Left lung (tissue), 10 donors: ENCODE results near the gene MUC3A. TPM values are rescaled to one million over a fixed set of nuclear protein-coding genes. Genes with fewer than 3 reads are reported as not detected.

Experiments
- ATAC-seq: fragments of 200-7000 bp; cut with Tn5 transposase; one replicate; pipeline ENCODE4 v1.9.1; 2020; ENCODE audit warnings: moderate library complexity
- DNase-seq, 4 donors: peaks; one replicate each; pipeline ENCODE4 v3.0.0-alpha.2; 2013 to 2020
- H3K27ac ChIP-seq, 2 donors: fragments of 200-600 bp; sonication (generic) in 1 of 2; one replicate each; pipeline versions ENCODE4 v1.5.0 to v1.8.0; 2020 to 2021
- H3K27me3 ChIP-seq, 2 donors: fragments of 200-600 bp; sonication (generic) in 1 of 2; one replicate each; pipeline versions ENCODE4 v1.5.0 to v1.8.0; 2020 to 2021
- H3K36me3 ChIP-seq, 2 donors: fragments of 200-600 bp; sonication (generic) in 1 of 2; one replicate each; pipeline versions ENCODE4 v1.5.0 to v1.8.0; 2020 to 2021
- H3K4me1 ChIP-seq, 2 donors: fragments of 200-600 bp; one replicate each; pipeline ENCODE4 v1.8.0; 2021
- H3K4me3 ChIP-seq, 2 donors: fragments of 200-600 bp; sonication (generic) in 1 of 2; one replicate each; pipeline versions ENCODE4 v1.5.0 to v1.8.0; 2020 to 2021; ENCODE audit warnings: mild to moderate bottlenecking in 1 of 2
- H3K9me3 ChIP-seq, 2 donors: fragments of 200-600 bp; sonication (generic) in 1 of 2; one replicate each; pipeline versions ENCODE4 v1.5.0 to v1.8.0; 2020 to 2021
- intact Hi-C, 2 donors: fragments of 100-400 bp; cut with DNase I; formaldehyde crosslinking; loops; one replicate each; pipeline versions ENCODE4 v1.11.2 to v1.14.2; 2022
- polyA plus RNA-seq, 6 donors: library from polyadenylated mRNA; unstranded; fragments of 120-200 nt; gene quantifications; one replicate each; pipeline ENCODE4 v1.2.1, GENCODE V29; 2013; ENCODE audit not compliant: insufficient read length in 6 of 6
- total RNA-seq, 2 donors: library from RNA; stranded (reverse); fragmentation: NEBNext Ultra II Directional; extraction: Animal tissue kit (Norgen Biotek cat#: 25700); gene quantifications; one replicate each; pipeline ENCODE4 v1.2.1, GENCODE V29; 2021
- TF ChIP-seq, protein P1 (sequence below), 2 donors: fragments of 200-600 bp; sonication (generic) in 1 of 2; IDR thresholded peaks; one replicate each; pipeline versions ENCODE4 v1.5.0 to v1.8.0; 2021; ENCODE audit warnings: antibody characterized with exemption in 2 of 2
- donor health status: DM: no; HTN: yes; CAD: no.
- donor health status: DM: no; HTN: no; CAD: no.

The MUC3A gene
- total and polyA plus RNA-seq, 8 donors = 0.37 to 3.6 (median 0.61) TPM

DNA sequence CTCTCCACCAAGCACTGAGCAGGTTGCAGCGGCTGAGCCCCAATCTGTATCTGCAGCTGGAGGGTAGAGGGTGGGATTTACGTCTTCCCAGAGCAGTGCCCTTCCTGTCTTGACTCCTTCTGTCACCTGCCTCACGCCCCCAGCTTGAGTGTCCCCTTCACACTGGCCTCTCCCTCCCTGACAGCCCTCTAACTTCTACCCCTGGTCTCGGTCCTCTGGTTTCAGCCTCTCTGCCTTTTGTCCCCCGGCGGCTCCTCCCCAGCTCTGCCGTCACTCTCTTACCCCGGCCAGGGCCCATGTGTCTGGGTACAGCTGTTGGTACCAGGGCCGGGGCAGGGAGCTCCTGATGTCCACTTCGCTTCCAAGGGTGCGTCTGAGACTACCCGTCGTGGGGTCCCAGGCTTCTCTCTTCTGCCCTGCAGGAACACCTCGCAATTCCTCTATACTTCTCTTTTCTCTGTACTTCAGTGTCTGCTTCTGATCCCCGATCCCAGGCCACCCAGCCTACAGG, 654 bp downstream of the MUC3A start:
- DNase-seq = no peak
- H3K4me1 ChIP-seq = no peaks in the 10 kb centered on the region
- no peak overlapping the region for H3K27ac ChIP-seq
- H3K27me3 ChIP-seq = peaks cover 5 to 57% of the 10 kb centered on the region in 2 donors
- intact Hi-C loops = no loop called here
- TF ChIP-seq, protein P1, sequence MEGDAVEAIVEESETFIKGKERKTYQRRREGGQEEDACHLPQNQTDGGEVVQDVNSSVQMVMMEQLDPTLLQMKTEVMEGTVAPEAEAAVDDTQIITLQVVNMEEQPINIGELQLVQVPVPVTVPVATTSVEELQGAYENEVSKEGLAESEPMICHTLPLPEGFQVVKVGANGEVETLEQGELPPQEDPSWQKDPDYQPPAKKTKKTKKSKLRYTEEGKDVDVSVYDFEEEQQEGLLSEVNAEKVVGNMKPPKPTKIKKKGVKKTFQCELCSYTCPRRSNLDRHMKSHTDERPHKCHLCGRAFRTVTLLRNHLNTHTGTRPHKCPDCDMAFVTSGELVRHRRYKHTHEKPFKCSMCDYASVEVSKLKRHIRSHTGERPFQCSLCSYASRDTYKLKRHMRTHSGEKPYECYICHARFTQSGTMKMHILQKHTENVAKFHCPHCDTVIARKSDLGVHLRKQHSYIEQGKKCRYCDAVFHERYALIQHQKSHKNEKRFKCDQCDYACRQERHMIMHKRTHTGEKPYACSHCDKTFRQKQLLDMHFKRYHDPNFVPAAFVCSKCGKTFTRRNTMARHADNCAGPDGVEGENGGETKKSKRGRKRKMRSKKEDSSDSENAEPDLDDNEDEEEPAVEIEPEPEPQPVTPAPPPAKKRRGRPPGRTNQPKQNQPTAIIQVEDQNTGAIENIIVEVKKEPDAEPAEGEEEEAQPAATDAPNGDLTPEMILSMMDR (IDR thresholded peaks at IDR 0.05) = no peak
- no peaks in the 10 kb centered on the region for H3K36me3 ChIP-seq
- no peaks in the 10 kb centered on the region for H3K9me3 ChIP-seq
- ATAC-seq = no peak
- no peak overlapping the region for H3K4me3 ChIP-seq

DNA sequence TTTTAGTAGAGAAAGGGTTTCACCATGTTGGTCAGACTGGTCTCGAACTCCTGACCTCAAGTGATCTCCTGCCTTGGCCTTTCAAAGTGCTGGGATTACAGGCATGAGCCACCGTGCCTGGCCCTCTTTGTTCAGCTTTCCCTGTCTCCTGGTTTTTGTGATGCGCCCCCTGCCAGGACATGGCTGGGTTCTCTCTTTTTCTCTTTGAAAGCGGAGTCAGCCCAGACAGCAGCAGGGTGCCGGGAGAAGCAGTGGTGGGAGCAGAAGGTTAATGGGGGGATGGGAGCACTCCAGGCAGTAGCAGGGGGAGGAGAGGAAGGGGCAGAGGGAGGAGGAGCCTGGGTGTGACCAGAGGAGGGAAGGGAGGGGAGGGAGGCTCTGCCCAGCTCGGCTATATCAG, 1.8 kb downstream of the MUC3A start:
- Histone ChIP-seq H3K27ac (no peak overlapping the region), H3K4me3 (no peak overlapping the region), H3K36me3 (no peaks in the 10 kb centered on the region), H3K27me3 (peaks cover 5 to 48% of the 10 kb centered on the region in 2 donors), H3K4me1 (no peaks in the 10 kb centered on the region), H3K9me3 (no peaks in the 10 kb centered on the region)
- TF ChIP-seq, protein P1 (IDR thresholded peaks at IDR 0.05) = no peak
- intact Hi-C loops = no loop called here
- no peak for DNase-seq
- no peak for ATAC-seq

DNA sequence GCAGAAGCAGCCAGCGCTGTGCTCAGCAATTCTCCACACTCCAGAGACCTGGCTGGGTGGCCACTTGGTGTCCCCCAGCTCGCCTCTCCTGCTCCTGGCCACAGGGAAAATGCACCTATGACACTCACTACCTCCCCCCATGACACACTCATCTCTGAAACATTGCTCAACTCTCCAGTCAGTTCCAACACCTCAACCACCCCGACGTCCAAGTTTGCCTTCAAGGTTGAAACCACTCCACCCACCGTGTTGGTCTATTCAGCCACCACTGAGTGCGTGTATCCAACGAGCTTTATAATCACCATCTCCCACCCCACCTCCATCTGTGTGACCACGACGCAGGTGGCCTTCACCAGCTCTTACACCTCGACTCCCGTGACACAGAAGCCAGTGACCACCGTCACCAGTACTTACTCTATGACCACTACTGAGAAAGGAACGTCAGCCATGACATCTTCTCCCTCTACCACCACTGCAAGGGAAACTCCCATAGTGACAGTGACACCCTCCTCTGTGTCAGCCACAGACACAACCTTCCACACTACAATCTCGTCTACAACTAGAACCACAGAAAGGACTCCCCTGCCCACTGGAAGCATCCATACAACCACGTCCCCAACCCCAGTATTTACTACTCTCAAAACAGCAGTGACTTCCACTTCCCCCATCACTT, 2.7 kb downstream of the MUC3A start:
- DNase-seq = no peak
- TF ChIP-seq, protein P1 (IDR thresholded peaks at IDR 0.05) = no peak
- intact Hi-C loops = no loop called here

DNA sequence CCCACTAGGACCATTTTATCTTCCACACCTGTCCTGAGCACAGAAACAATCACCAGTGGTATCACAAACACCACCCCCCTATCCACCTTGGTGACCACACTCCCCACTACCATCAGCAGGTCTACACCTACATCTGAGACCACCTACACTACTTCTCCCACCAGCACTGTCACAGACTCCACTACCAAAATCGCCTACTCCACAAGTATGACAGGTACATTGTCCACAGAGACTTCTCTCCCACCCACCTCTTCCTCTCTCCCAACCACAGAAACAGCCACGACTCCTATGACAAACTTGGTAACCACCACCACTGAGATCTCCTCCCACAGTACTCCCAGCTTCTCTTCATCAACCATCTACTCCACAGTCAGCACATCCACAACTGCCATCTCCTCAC, 3.3 kb downstream of the MUC3A start:
- no peaks in the 10 kb centered on the region for H3K36me3 ChIP-seq
- no peak overlapping the region for H3K4me3 ChIP-seq
- DNase-seq = no peak
- intact Hi-C loops = no loop called here
- no peak overlapping the region for H3K27ac ChIP-seq
- peaks cover 5 to 48% of the 10 kb centered on the region in 2 donors for H3K27me3 ChIP-seq
- no peak for ATAC-seq
- TF ChIP-seq, protein P1 (IDR thresholded peaks at IDR 0.05) = no peak
- H3K9me3 ChIP-seq = no peaks in the 10 kb centered on the region
- no peaks in the 10 kb centered on the region for H3K4me1 ChIP-seq

More for the DNA sequence above, 2.7 kb downstream of the MUC3A start:
- H3K36me3 ChIP-seq = no peaks in the 10 kb centered on the region
- no peak overlapping the region for H3K4me3 ChIP-seq
- no peaks in the 10 kb centered on the region for H3K4me1 ChIP-seq
- no peaks in the 10 kb centered on the region for H3K9me3 ChIP-seq
- ATAC-seq = no peak
- H3K27me3 ChIP-seq = peaks cover 5 to 48% of the 10 kb centered on the region in 2 donors
- no peak overlapping the region for H3K27ac ChIP-seq

DNA sequence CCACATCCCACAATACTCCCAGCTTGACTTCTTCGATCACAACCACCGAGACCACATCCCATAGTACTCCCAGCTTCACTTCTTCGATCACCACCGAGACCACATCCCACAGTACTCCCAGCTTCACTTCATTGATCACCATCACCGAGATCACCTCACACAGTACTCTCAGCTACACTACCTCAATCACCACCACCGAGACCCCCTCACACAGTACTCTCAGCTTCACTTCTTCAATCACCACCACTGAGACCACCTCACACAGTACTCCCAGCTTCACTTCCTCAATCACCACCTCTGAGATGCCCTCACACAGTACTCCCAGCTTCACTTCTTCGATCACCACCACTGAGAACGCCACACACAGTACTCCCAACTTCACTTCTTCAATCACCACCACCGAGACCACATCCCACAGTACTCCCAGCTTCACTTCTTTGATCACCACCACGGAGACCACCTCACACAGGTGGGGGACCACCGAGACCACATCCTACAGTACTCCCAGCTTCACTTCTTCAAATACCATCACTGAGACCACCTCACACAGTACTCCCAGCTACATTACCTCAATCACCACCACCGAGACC, 8.6 kb downstream of the MUC3A start:
- intact Hi-C loops = no loop called here
- ATAC-seq = no peak

More for the DNA sequence above, 8.6 kb downstream of the MUC3A start:
- Histone ChIP-seq H3K27ac (no peak overlapping the region), H3K9me3 (no peaks in the 10 kb centered on the region), H3K36me3 (no peaks in the 10 kb centered on the region), H3K4me3 (no peak overlapping the region), H3K4me1 (no peaks in the 10 kb centered on the region), H3K27me3 (peaks cover 0 to 22% of the 10 kb centered on the region in 2 donors)
- no peak for DNase-seq
- TF ChIP-seq, protein P1 (IDR thresholded peaks at IDR 0.05) = no peak
